ENCODE data around the gene SSC5D.
"Not testable (repeated sequence)": the region's sequence is repeated elsewhere in the genome, so short reads cannot be mapped to it uniquely, and the experiment has no call there.

Gene SSC5D

GRCh38 chr19:55487924-55488687, at the start of gene SSC5D:
TSS of gene SSC5D (plus strand) at chr19:55488436. CDS start at chr19:55488590, 154 bp downstream.
- no peak for DNase-seq (ENCODE audit: low read depth in 1 of 2, low spot score in 1 of 2)

GRCh38 chr19:55439052-55439451, 49.2 kb upstream of the SSC5D start:
- no peak for DNase-seq (ENCODE audit: low read depth in 1 of 2, low spot score in 1 of 2)

GRCh38 chr19:55440411-55441105, 47.7 kb upstream of the SSC5D start:
- no peak for DNase-seq (ENCODE audit: low read depth in 1 of 2, low spot score in 1 of 2)

- DNase-seq (ENCODE audit: low read depth in 1 of 2, low spot score in 1 of 2), result no peak
Measured at GRCh38 chr19:55441319-55441691, 46.9 kb upstream of the SSC5D start.

- no peak for DNase-seq (ENCODE audit: low read depth in 1 of 2, low spot score in 1 of 2)
Measured at GRCh38 chr19:55441692-55442321, 46.4 kb upstream of the SSC5D start.

- no peak for DNase-seq (ENCODE audit: low read depth in 1 of 2, low spot score in 1 of 2)
Measured at GRCh38 chr19:55442372-55442961, 45.8 kb upstream of the SSC5D start.

GRCh38 chr19:55443045-55443823, 45.0 kb upstream of the SSC5D start, which contains the start of gene SHISA7:
TSS of gene SHISA7 (minus strand) at chr19:55443300. CDS start at chr19:55442863, 437 bp downstream.
- DNase-seq (ENCODE audit: low read depth in 1 of 2, low spot score in 1 of 2), result no peak

- DNase-seq (ENCODE audit: low read depth in 1 of 2, low spot score in 1 of 2), result no peak
Measured at GRCh38 chr19:55443824-55444480, 44.3 kb upstream of the SSC5D start.

- DNase-seq (ENCODE audit: low read depth in 1 of 2, low spot score in 1 of 2), result no peak
Measured at GRCh38 chr19:55444646-55445045, 43.6 kb upstream of the SSC5D start.

- DNase-seq (ENCODE audit: low read depth in 1 of 2, low spot score in 1 of 2), result no peak
Measured at GRCh38 chr19:55446060-55446459, 42.2 kb upstream of the SSC5D start.

GRCh38 chr19:55447421-55448174, 40.6 kb upstream of the SSC5D start:
- no peak for DNase-seq (ENCODE audit: low read depth in 1 of 2, low spot score in 1 of 2)

GRCh38 chr19:55448175-55448490, 40.1 kb upstream of the SSC5D start:
- not testable (repeated sequence) for DNase-seq (ENCODE audit: low read depth in 1 of 2, low spot score in 1 of 2)

- no peak for DNase-seq (ENCODE audit: low read depth in 1 of 2, low spot score in 1 of 2)
Measured at GRCh38 chr19:55449469-55449868, 38.8 kb upstream of the SSC5D start.

GRCh38 chr19:55451163-55451964, 36.9 kb upstream of the SSC5D start:
- no peak for DNase-seq (ENCODE audit: low read depth in 1 of 2, low spot score in 1 of 2)

GRCh38 chr19:55451965-55452748, 36.1 kb upstream of the SSC5D start:
- no peak for DNase-seq (ENCODE audit: low read depth in 1 of 2, low spot score in 1 of 2)

- DNase-seq (ENCODE audit: low read depth in 1 of 2, low spot score in 1 of 2), result no peak
Measured at GRCh38 chr19:55452749-55453346, 35.4 kb upstream of the SSC5D start.

- DNase-seq (ENCODE audit: low read depth in 1 of 2, low spot score in 1 of 2), result no peak
Measured at GRCh38 chr19:55453511-55454260, 34.5 kb upstream of the SSC5D start.
